Left renal pelvis (tissue), 4 donors: ENCODE results near the gene NGLY1. TPM values are rescaled to one million over a fixed set of nuclear protein-coding genes. Genes with fewer than 3 reads are reported as not detected.

Experiments
- DNase-seq, 4 donors: peaks; one replicate each; pipeline ENCODE4 v3.0.0-alpha.2; 2013; ENCODE audit warnings: low read depth in 4 of 4, low spot score in 3 of 4
- polyA plus RNA-seq, 4 donors: library from polyadenylated mRNA; unstranded; fragments of 120-200 nt; gene quantifications; one replicate each; pipeline ENCODE4 v1.2.1, GENCODE V29; 2013; ENCODE audit not compliant: insufficient read length in 4 of 4

The NGLY1 gene
- polyA plus RNA-seq, 4 donors: 33.8 to 43.1 (median 39.0) TPM

DNA sequence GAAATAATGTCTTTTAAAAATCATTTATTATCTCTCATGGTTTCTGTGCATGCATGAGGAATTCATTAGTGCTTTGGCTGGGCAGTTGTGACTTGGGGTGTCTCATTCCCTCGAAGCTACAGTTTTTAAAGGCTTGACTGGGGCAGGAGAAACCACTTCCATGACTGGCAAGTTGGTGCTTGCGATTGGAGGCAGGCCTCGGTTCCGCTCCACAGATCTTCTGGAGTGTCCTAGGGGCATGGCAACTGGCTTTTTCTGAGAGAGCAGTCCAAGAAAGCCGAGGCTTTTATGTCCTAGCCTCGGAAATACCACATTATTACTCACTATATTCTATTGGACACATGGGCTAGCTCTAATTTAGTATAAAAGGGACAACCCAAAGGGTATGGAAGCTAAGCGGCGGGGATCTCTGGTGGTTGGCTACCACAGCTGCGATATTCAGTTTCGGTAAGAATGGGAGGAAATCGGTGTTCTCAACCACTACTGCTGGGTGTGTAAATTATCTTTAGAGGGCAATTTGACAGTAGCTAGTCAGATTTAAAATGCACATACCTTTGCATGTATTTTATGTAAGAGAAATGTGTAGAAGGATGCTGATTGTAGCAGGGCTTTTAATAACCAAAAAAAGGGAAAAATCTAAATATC is 69.8 kb downstream of the NGLY1 start:
- DNase-seq: no peak

DNA sequence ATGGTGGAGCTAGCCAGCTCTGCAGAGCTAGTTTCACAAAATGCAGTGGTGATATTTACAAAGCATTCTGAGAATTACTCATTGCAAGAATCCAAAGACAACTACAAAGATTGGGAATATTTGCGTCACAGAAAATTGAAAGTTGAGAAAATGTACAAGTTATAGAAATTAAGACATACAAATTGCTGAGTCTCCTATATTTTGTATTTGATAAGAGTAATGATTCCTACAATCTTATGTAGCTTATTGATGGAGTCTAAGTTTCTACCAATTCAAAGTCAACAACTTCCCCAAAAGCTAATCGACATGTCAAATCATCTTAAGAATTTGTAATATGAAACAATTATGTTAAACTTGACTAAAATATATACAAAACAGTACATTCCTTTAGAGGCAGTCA is 72.2 kb downstream of the NGLY1 start:
- DNase-seq: no peak

DNA sequence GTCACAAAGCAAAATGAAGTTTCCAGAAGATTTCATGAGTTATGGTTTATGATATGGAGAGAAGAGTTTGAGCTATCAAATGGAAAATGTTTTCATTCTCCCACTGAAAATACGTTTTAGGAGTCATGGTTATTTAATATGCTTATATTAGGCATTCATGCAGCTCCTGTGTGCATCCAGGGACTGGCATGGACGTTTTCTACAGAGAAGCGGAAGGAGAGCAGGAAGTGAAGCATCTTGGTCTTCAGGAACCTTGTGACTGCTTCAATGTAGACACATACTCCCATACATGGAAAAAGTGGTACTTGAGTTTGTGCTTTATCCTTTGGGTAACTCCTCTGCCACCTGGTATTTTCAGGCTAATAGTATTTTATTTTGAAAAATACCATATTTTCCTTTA is 75.2 kb downstream of the NGLY1 start:
- no peak for DNase-seq

DNA sequence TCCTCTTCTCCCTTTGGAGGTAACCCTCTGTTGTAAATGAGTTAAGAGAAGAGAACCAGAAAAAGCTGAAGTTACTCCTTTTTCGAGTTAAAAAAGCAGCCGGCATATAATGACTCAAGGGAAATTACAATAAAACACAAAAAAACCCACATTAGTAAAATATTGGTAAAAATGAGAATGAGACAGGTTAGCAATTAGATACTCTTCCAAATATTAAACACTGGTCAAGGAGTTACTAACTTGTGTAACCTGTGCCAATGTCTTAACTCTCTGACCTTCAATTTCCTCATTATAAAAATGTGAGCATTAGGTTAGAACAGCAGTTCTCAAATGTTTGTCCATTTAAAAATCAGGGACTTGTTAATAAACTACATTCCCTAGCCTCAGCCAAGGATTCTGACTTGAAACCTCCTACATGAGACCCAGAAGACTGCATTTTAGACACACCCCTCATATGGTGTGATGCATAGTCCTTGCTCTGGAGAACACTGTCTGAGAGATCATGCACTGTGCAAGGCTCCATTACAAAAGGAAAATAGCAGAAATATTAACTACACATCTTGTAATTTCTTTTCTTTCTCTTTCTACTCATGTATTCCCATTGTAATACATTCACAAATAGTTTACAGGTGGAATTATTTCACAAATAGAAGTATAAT is 75.8 kb downstream of the NGLY1 start:
- DNase-seq: no peak

GRCh38 chr3:25706213-25706612 is 77.0 kb downstream of the NGLY1 start:
- no peak for DNase-seq

- DNase-seq: no peak
These were observed 85.7 kb downstream of the NGLY1 start for GRCh38 chr3:25697553-25697952.

- no peak for DNase-seq
These were observed 87.4 kb downstream of the NGLY1 start for GRCh38 chr3:25695731-25696420.

- no peak for DNase-seq
These were observed 90.0 kb downstream of the NGLY1 start for GRCh38 chr3:25693238-25693637.

DNA sequence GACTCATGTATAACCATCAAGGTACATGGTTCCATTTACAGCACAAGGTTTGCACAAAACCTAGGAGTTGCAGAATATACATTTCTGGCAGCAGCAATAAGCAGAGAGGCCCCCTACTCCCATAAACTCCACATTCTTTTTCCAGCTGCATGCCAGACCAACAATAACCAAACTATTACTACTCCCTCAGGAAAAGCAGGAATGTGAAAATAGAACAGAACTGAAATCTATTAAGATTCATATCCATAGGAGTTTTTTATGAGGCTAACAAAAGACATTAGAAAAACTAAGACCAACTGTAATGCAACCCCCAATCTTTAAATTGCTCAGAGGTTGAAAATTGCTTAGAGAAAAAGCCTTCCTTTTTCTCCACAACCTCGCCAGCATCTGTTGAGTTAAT is 90.9 kb downstream of the NGLY1 start:
- DNase-seq: no peak

GRCh38 chr3:25690768-25691533 is 92.3 kb downstream of the NGLY1 start:
- no peak for DNase-seq

GRCh38 chr3:25689226-25689625 is 94.0 kb downstream of the NGLY1 start:
- DNase-seq: no peak

DNA sequence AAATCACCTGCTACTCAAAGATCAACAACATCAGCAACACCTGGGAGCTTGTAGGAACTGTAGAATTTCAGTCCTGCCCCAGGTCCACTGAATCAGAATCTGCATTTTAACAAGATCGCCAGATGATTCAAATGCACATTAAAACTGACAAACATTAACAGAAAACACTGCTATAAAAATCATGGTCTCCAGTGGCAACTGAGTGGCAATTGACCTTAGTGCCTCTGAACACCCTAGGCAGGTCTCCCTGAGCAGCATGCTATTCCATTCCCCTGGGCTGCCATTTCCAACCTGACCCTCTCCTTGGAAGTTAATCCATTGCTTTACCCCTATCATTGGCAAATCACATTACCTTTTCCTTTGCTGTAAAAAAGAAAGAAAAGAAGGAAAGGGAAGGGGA is 95.5 kb downstream of the NGLY1 start:
- DNase-seq: no peak

- DNase-seq: no peak
These were observed 96.5 kb downstream of the NGLY1 start for GRCh38 chr3:25686766-25687165.

- DNase-seq: no peak
These were observed 99.4 kb downstream of the NGLY1 start for GRCh38 chr3:25683882-25684281.

GRCh38 chr3:25683410-25683809 is 99.8 kb downstream of the NGLY1 start:
- DNase-seq: no peak

DNA sequence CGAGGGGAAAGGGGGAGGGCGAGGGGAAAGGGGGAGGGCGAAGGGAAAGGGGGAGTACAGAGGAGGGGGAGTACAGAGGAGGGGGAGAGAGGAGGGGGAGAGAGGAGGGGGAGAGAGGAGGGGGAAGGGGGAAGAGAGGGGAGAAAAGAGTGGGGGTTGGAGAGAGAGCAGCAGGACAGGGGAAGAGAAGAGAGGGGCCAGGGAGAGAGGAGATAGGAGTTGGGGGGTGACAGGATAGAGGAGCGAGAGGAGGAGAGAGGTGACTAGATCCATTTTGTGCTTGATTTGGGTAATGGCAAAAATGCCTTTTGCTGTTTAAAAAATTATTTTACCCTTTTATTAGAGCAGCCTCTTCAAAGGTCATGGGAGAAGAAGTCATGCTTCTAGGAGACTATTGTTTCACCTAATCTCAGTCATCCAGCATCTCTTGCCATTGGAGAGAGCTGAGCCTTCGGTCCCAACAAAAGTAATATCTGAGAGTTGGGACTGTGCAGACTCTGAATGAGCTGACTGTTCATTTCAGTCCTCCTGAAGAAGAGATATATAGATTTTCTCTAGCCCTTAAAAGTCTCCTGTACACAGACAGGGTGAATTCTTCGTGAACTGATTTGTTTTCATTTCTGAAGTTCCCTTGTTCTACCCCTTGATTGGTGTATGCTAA is 103.5 kb downstream of the NGLY1 start:
- no peak for DNase-seq

DNA sequence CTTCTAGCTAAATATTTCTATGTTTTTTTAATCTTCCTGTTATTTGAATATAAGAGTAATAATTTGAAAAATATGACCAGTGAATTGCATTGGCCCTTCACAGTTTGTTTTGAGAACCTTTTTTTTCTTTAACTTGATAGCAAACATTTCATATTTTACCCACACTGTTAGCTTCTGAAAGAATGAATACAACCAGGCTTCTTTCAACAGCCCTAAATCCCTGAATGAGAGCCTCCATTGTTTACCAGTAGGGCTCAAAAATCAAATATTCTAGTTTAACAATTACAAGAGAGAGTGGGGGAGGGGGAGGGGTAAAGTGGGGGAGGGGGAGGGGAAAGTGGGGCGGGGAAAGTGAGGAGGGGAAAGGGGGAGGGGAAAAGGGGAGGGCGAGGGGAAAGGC is 104.1 kb downstream of the NGLY1 start:
- no peak for DNase-seq

- no peak for DNase-seq
These were observed 104.7 kb downstream of the NGLY1 start for GRCh38 chr3:25678581-25678980.

DNA sequence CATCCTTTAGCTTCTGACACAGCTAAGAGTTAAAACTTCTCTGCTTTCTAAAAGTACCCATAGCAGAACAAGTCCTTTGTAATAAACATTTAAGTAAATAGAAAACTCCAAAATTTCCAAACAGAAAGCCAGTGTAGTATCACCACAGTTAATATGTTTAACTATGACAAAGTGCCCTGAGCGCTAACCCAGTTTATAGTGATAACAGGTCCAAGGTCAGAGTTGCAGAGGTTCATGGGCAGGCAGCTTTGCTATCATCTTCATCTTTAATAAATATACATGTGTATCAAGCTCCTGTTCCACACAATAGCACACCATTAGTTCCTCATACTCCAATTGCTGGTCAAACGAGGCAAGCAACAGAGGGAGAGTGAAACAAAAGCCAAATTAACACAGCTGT is 106.1 kb downstream of the NGLY1 start:
- DNase-seq: no peak

GRCh38 chr3:25674670-25675069 is 108.6 kb downstream of the NGLY1 start:
- no peak for DNase-seq
